Left lung (tissue), 10 donors: ENCODE results near the gene ANKIB1. TPM values are rescaled to one million over a fixed set of nuclear protein-coding genes. Genes with fewer than 3 reads are reported as not detected.

Source experiments
- ATAC-seq: fragments of 200-7000 bp; cut with Tn5 transposase; one replicate; pipeline ENCODE4 v1.9.1; 2020; ENCODE audit warnings: moderate library complexity
- DNase-seq, 4 donors: peaks; one replicate each; pipeline ENCODE4 v3.0.0-alpha.2; 2013 to 2020
- H3K27ac ChIP-seq, 2 donors: fragments of 200-600 bp; sonication (generic) in 1 of 2; one replicate each; pipeline versions ENCODE4 v1.5.0 to v1.8.0; 2020 to 2021
- H3K27me3 ChIP-seq, 2 donors: fragments of 200-600 bp; sonication (generic) in 1 of 2; one replicate each; pipeline versions ENCODE4 v1.5.0 to v1.8.0; 2020 to 2021
- H3K36me3 ChIP-seq, 2 donors: fragments of 200-600 bp; sonication (generic) in 1 of 2; one replicate each; pipeline versions ENCODE4 v1.5.0 to v1.8.0; 2020 to 2021
- H3K4me1 ChIP-seq, 2 donors: fragments of 200-600 bp; one replicate each; pipeline ENCODE4 v1.8.0; 2021
- H3K4me3 ChIP-seq, 2 donors: fragments of 200-600 bp; sonication (generic) in 1 of 2; one replicate each; pipeline versions ENCODE4 v1.5.0 to v1.8.0; 2020 to 2021; ENCODE audit warnings: mild to moderate bottlenecking in 1 of 2
- H3K9me3 ChIP-seq, 2 donors: fragments of 200-600 bp; sonication (generic) in 1 of 2; one replicate each; pipeline versions ENCODE4 v1.5.0 to v1.8.0; 2020 to 2021
- intact Hi-C, 2 donors: fragments of 100-400 bp; cut with DNase I; formaldehyde crosslinking; loops; one replicate each; pipeline versions ENCODE4 v1.11.2 to v1.14.2; 2022
- polyA plus RNA-seq, 6 donors: library from polyadenylated mRNA; unstranded; fragments of 120-200 nt; gene quantifications; one replicate each; pipeline ENCODE4 v1.2.1, GENCODE V29; 2013; ENCODE audit not compliant: insufficient read length in 6 of 6
- total RNA-seq, 2 donors: library from RNA; stranded (reverse); fragmentation: NEBNext Ultra II Directional; extraction: Animal tissue kit (Norgen Biotek cat#: 25700); gene quantifications; one replicate each; pipeline ENCODE4 v1.2.1, GENCODE V29; 2021
- TF ChIP-seq, protein P1 (sequence below), 2 donors: fragments of 200-600 bp; sonication (generic) in 1 of 2; IDR thresholded peaks; one replicate each; pipeline versions ENCODE4 v1.5.0 to v1.8.0; 2021; ENCODE audit warnings: antibody characterized with exemption in 2 of 2
- donor health status: DM: no; HTN: yes; CAD: no.
- donor health status: DM: no; HTN: no; CAD: no.

The ANKIB1 gene
- total and polyA plus RNA-seq, 8 donors: 41.4 to 57.3 (median 46.9) TPM

DNA sequence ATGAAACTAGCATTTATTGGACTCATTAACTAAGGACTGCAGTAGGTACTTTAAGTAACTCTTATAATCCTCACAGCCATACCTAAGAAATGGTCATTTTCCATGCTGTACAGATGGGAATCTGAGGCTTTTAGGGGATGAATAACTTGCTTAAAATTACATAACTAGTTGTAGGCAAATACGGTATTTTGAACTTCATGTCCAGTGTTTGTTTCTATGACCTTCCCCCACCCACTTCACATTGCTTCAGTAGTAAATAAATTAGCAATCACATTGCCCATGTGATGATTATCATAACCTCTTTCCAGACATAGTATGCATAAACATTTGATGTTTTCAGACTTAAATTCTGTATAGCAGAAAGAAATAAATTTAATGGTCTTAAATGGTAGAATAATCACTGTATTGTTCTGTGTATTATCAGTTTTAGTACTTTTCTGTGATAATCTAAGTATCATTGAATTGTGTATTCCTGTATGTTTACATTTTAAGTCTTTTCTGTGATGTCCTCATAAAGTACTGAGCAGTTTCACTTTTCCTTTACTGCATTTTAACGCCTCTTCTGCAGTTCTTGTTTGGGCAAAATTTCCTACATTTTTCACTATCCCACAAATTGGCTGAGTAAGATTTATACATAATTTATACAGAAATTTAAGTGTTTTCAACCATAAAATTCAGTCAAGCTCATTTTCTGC lies 48.3 kb downstream of the ANKIB1 start:
- Histone ChIP-seq H3K36me3 (no peaks in the 10 kb centered on the region), H3K4me3 (no peak overlapping the region), H3K4me1 (peaks cover 0 to 10% of the 10 kb centered on the region in 2 donors), H3K27ac (peak overlapping the region; percentile 3 to 27), H3K27me3 (no peaks in the 10 kb centered on the region), H3K9me3 (no peaks in the 10 kb centered on the region)
- peak; percentile 46 for ATAC-seq
- TF ChIP-seq, protein P1, sequence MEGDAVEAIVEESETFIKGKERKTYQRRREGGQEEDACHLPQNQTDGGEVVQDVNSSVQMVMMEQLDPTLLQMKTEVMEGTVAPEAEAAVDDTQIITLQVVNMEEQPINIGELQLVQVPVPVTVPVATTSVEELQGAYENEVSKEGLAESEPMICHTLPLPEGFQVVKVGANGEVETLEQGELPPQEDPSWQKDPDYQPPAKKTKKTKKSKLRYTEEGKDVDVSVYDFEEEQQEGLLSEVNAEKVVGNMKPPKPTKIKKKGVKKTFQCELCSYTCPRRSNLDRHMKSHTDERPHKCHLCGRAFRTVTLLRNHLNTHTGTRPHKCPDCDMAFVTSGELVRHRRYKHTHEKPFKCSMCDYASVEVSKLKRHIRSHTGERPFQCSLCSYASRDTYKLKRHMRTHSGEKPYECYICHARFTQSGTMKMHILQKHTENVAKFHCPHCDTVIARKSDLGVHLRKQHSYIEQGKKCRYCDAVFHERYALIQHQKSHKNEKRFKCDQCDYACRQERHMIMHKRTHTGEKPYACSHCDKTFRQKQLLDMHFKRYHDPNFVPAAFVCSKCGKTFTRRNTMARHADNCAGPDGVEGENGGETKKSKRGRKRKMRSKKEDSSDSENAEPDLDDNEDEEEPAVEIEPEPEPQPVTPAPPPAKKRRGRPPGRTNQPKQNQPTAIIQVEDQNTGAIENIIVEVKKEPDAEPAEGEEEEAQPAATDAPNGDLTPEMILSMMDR (IDR thresholded peaks at IDR 0.05): no peak
- DNase-seq: peak in 1 of 4 donors; percentile 28
- intact Hi-C loops: no loop called here

DNA sequence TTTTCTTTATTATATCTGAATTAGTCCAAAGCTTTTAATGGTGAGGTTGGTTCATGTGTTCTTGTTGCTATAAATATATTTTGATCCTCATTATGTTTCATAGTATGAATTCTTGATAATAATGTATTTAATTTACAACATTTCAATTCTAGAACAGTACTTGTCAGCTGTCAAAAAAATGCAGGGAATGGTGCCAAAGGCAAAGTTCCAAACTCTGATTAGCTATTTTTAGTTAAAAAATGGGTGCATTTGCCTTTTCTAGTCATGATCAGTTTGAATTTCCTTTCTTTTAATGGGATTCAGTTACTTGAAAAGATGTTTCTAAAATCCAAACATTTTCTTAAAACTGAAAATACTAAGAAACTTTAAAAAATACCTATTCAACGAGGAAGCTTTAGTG lies 49.6 kb downstream of the ANKIB1 start:
- Histone ChIP-seq H3K27ac (no peak overlapping the region), H3K4me3 (no peak overlapping the region), H3K27me3 (no peaks in the 10 kb centered on the region), H3K4me1 (peaks cover 0 to 10% of the 10 kb centered on the region in 2 donors), H3K9me3 (no peaks in the 10 kb centered on the region), H3K36me3 (no peaks in the 10 kb centered on the region)
- TF ChIP-seq, protein P1 (IDR thresholded peaks at IDR 0.05): no peak
- intact Hi-C loops: no loop called here
- DNase-seq (no peak), ATAC-seq (no peak)

DNA sequence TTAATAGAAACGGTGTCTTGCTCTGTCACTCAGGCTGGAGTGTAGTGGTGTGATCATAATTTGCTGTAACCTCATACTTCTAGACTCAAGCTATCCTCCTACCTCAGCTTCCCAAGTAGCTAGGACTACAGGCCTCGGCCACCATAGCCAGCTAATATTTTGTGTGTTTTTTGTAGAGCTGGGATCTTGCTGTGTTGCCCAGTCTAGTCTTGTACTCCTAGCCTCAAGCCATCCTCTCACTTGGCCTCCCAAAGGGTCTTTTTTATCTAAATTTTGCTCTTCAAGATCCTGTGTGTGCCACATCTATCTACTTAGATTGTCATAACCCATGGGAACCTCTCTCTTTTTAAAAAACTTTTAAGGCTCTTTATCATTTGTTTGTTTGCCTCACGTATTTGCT lies 50.5 kb downstream of the ANKIB1 start:
- no peaks in the 10 kb centered on the region for H3K36me3 ChIP-seq
- ATAC-seq (no peak), DNase-seq (no peak)
- no peak overlapping the region for H3K4me3 ChIP-seq
- intact Hi-C loops: no loop called here
- H3K27me3 ChIP-seq: no peaks in the 10 kb centered on the region
- TF ChIP-seq, protein P1 (IDR thresholded peaks at IDR 0.05): no peak
- no peak overlapping the region for H3K27ac ChIP-seq
- peaks cover 0 to 10% of the 10 kb centered on the region in 2 donors for H3K4me1 ChIP-seq
- no peaks in the 10 kb centered on the region for H3K9me3 ChIP-seq

DNA sequence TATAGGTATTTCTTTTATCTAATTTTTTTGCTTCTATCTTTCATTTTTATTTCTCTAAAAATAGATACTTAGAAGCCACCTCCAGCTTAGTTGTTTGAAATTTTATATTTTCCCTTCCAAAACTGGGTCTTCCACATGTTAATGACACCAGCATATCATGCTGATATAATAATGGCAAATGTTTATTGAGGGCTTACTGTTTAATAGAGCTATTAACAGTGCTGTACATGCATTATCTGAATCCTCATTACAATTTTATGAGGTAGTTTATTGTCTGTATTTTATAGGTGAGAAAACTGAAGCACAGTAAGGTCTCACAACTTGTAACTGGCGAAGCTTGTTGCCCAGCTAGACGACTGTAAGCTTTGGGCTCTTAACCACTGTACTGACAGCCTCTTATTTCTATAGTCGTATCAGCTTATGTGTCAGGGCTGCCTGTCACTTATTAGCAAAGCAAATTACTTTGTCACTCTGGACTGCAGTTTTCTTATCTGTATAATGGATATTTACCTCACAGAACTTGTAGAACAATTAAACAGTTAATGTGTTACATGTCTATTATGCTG lies 51.2 kb downstream of the ANKIB1 start:
- DNase-seq (no peak), ATAC-seq (no peak)
- no peaks in the 10 kb centered on the region for H3K9me3 ChIP-seq
- H3K36me3 ChIP-seq: no peaks in the 10 kb centered on the region
- peaks cover 0 to 10% of the 10 kb centered on the region in 2 donors for H3K4me1 ChIP-seq
- intact Hi-C loops: no loop called here
- H3K27me3 ChIP-seq: no peaks in the 10 kb centered on the region
- H3K27ac ChIP-seq: no peak overlapping the region
- no peak overlapping the region for H3K4me3 ChIP-seq
- TF ChIP-seq, protein P1 (IDR thresholded peaks at IDR 0.05): no peak

DNA sequence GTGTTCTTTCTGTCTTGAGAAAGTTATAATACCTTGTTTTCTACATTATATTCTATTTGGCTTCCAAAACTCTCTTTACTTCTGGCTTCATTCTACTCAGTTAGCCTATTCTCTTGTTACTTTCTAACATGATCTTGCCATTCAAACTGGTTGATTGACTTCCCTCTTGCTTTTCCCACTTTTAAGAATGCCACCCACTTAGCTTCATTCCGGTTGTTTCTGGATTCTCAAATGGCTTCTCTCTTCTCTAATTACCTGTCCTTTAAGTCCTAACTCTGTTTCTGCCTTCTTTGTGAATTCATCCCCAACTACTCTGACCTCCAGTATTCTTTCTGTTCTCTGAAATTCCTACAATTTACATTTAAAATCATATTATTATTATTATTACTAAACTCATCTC lies 52.0 kb downstream of the ANKIB1 start:
- TF ChIP-seq, protein P1 (IDR thresholded peaks at IDR 0.05): no peak
- Histone ChIP-seq H3K9me3 (no peaks in the 10 kb centered on the region), H3K27me3 (no peaks in the 10 kb centered on the region), H3K4me1 (peaks cover 0 to 10% of the 10 kb centered on the region in 2 donors), H3K4me3 (no peak overlapping the region), H3K36me3 (no peaks in the 10 kb centered on the region), H3K27ac (no peak overlapping the region)
- DNase-seq (no peak), ATAC-seq (no peak)
- intact Hi-C loops: no loop called here
